Measurements from ENCODE around the gene VIM.

- no peak for TF ChIP-seq POLR2AphosphoS5 (IDR thresholded peaks at IDR 0.05; ENCODE audit: borderline replicate concordance, low read depth, low read length)
- TF ChIP-seq EZH2 (IDR thresholded peaks at IDR 0.05) = no peak
- TF ChIP-seq FOXP2 (optimal IDR thresholded peaks at IDR 0.05; ENCODE audit: control extremely low read depth, extremely low read length, insufficient read depth) = no peak
Measured at GRCh38 chr10:17181751-17182150, 46.3 kb upstream of the VIM start.

All from SK-N-MC (cell line).